Lung (tissue), 12 donors: ENCODE results near the gene NRBF2. TPM values are rescaled to one million over a fixed set of nuclear protein-coding genes. Genes with fewer than 3 reads are reported as not detected.

Source experiments
- ATAC-seq: fragments of 200-7000 bp; cut with Tn5 transposase; one replicate; pipeline ENCODE4 v1.9.1; 2020; ENCODE audit warnings: moderate number of reproducible peaks; ENCODE audit not compliant: insufficient read depth, low FRiP score
- DNase-seq, 3 donors: peaks; one replicate each; pipeline ENCODE4 v3.0.0-alpha.2; 2013 to 2017
- H3K27ac ChIP-seq, 2 donors: one replicate each; pipeline ENCODE4 v1.5.1; 2013; ENCODE audit warnings: mild to moderate bottlenecking in 2 of 2, moderate library complexity in 2 of 2, control low read depth in 1 of 2, inconsistent platforms in 1 of 2, low read depth in 1 of 2, low read length in 1 of 2
- H3K27me3 ChIP-seq, 3 donors: one replicate each; pipeline ENCODE4 v1.5.1; 2013; ENCODE audit warnings: low read length in 2 of 3; ENCODE audit not compliant: control insufficient read depth in 3 of 3, insufficient read depth in 3 of 3
- H3K36me3 ChIP-seq, 4 donors: one replicate each; pipeline ENCODE4 v1.5.1; 2013; ENCODE audit warnings: low read length in 4 of 4, mild to moderate bottlenecking in 1 of 4, moderate library complexity in 1 of 4; ENCODE audit not compliant: control insufficient read depth in 4 of 4, insufficient read depth in 4 of 4
- H3K4me1 ChIP-seq, 5 donors: one replicate each; pipeline ENCODE4 v1.5.1; 2013; ENCODE audit warnings: low read length in 5 of 5, mild to moderate bottlenecking in 2 of 5, moderate library complexity in 1 of 5; ENCODE audit not compliant: control insufficient read depth in 5 of 5, insufficient read depth in 5 of 5
- H3K4me3 ChIP-seq: one replicate; pipeline ENCODE4 v1.5.1; 2013; ENCODE audit warnings: mild to moderate bottlenecking, control low read depth, moderate library complexity
- H3K9ac ChIP-seq, 2 donors: one replicate each; pipeline ENCODE4 v1.5.1; 2013; ENCODE audit warnings: low read length in 2 of 2, control low read depth in 1 of 2; ENCODE audit not compliant: insufficient read depth in 1 of 2
- H3K9me3 ChIP-seq, 4 donors: one replicate each; pipeline ENCODE4 v1.5.1; 2013; ENCODE audit warnings: low read length in 3 of 4, mild to moderate bottlenecking in 1 of 4, moderate library complexity in 1 of 4; ENCODE audit not compliant: control insufficient read depth in 4 of 4, insufficient read depth in 3 of 4
- WGBS, 2 donors: extraction: QIAGEN DNeasy Blood & Tissue Kit; methylation state at CpG; one replicate each; pipeline ENCODE4 v1.1.7; 2013; 5-methylcytosine and 5-hydroxymethylcytosine counted together
- polyA plus RNA-seq, 2 donors: library from polyadenylated mRNA; stranded (reverse); fragments of 200-250 nt; gene quantifications; one replicate each; pipeline ENCODE4 v1.2.1, GENCODE V29; 2013
- total RNA-seq, 2 donors: library from RNA; depleted of rRNA in 1 of 2; stranded (reverse); fragments of >200 nt in 1 of 2; gene quantifications; one replicate each; pipeline ENCODE4 v1.2.1, GENCODE V29; 2014 to 2021
- TF ChIP-seq, protein P1 (sequence below): IDR thresholded peaks from 2 replicates; pipeline ENCODE4 v1.5.1; 2012; ENCODE audit warnings: mild to moderate bottlenecking; ENCODE audit errors: control extremely low read depth, extremely low read depth
- donor health status: control.
- donor health status: control.
- donor health status: Bipolar disorder and iron deficiency.
- donor health status: healthy.
- donor health status: DM: yes; HTN: yes; CAD: no.

NRBF2 gene
- total and polyA plus RNA-seq, 4 donors, result 11.2 to 25.1 (median 19.9) TPM

DNA sequence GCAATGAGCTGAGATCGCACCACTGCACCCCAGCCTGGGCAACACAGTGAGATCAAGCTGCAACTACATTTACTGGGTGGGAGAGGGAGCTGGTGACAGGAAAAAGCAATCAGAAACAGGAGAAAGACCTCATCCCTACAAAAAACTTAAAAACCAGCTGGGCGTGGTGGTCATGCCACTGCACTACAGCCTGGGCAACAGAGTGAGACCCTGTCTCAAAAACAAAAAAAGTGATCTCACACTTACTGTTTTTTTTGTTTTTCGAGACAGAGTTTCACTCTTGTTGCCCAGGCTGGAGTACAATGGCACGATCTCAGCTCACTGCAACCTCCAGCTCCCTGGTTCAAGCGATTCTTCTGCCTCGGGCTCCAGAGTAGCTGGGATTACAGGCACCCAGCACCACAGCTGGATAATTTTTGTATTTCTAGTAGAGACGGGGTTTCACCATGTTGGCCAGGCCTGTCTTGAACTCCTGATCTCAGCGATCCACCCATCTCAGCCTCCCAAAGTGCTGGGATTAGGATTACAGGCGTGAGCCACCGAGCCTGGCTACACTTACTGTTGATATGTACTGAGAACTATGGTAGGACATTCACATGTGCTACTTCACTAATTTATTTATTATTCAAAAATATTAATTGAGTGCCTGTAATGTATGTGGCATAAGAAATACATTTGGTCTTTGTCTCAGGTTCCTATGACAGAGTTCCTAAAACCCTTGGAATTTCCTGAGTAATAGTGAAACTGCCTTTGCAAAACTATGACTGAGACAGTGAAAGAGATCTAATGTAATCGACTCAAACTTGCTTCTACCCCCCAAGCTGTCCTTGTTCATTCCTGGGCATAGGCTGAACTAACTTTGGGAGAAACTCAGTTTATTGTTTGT, 27.7 kb upstream of the NRBF2 start:
- H3K9me3 ChIP-seq, result no peaks in the 10 kb centered on the region
- DNase-seq, result no peak
- ATAC-seq, result no peak
- H3K36me3 ChIP-seq, result no peaks in the 10 kb centered on the region
- WGBS, 2 donors, result 88 to 92% methylated on average over 11 of the region's 11 CpGs
- TF ChIP-seq, protein P1, sequence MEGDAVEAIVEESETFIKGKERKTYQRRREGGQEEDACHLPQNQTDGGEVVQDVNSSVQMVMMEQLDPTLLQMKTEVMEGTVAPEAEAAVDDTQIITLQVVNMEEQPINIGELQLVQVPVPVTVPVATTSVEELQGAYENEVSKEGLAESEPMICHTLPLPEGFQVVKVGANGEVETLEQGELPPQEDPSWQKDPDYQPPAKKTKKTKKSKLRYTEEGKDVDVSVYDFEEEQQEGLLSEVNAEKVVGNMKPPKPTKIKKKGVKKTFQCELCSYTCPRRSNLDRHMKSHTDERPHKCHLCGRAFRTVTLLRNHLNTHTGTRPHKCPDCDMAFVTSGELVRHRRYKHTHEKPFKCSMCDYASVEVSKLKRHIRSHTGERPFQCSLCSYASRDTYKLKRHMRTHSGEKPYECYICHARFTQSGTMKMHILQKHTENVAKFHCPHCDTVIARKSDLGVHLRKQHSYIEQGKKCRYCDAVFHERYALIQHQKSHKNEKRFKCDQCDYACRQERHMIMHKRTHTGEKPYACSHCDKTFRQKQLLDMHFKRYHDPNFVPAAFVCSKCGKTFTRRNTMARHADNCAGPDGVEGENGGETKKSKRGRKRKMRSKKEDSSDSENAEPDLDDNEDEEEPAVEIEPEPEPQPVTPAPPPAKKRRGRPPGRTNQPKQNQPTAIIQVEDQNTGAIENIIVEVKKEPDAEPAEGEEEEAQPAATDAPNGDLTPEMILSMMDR, result no peak
- H3K27ac ChIP-seq, result peak overlapping the region in 1 of 2 donors; percentile 40
- H3K4me1 ChIP-seq, result no peaks in the 10 kb centered on the region
- no peak overlapping the region for H3K4me3 ChIP-seq
- H3K27me3 ChIP-seq, result no peaks in the 10 kb centered on the region
- H3K9ac ChIP-seq, result no peak overlapping the region

DNA sequence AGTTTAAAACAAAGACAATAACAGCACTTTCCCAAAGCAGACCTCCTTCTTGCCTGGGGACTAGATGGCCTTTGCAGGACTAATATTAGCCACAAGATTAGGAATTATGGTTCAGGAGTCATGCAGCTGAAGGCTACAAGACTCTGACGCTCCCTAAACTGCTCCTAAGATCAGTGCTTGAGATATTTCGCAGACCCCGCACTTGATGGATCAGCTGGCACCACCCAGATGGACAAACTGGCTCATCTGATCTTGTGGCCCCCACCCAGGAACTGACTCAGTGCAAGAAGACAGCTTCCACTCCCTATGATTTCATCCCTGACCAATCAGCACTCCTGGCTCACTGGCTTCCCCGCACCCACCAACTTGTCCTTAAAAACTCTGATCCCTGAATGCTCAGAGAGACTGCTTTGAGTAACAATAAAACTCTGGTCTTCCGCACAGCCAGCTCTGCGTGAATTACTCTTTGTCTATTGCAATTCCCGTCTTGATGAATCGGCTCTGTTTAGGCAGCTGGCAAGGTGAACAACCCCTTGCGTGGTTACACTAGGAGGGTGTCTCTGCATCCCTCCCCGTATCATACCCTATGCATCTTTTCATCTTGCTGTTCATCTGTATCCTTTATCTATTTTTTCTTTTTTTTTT, 26.9 kb upstream of the NRBF2 start:
- TF ChIP-seq, protein P1, result no peak
- H3K4me1 ChIP-seq, result no peaks in the 10 kb centered on the region
- no peaks in the 10 kb centered on the region for H3K36me3 ChIP-seq
- H3K9me3 ChIP-seq, result no peaks in the 10 kb centered on the region
- H3K27me3 ChIP-seq, result no peaks in the 10 kb centered on the region
- peak overlapping the region in 1 of 2 donors; percentile 47 for H3K27ac ChIP-seq
- ATAC-seq (no peak), DNase-seq (no peak)
- H3K4me3 ChIP-seq, result no peak overlapping the region
- 71 to 81% methylated on average over 10 of the region's 10 CpGs for WGBS, 2 donors
- H3K9ac ChIP-seq, result no peak overlapping the region

DNA sequence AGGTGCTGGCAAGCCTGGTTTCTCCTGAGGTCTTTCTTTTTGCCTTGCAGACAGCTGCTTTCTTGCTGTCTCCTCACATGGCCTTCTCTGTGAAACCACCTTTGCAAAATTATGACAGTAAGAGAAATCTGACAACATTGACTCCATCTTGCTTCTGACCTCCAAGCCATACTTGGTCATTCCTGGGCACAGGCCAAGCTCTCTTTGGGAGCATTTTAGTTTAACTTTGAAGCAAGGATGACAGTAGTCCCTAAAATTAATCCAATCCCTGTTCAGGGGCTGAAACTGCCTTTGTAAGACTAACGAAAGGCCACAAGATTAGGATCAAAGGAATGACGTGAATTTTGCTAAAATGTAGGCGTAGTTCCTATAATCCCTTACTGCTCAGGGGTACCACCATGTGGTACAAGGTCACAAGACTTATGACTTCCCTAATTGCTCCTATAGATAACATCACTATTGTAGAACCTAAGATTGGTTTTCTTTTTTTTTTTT, 25.1 kb upstream of the NRBF2 start:
- WGBS, 2 donors, result 55 to 60% methylated on average over 3 of the region's 3 CpGs
- Histone ChIP-seq H3K27ac (no peak overlapping the region), H3K27me3 (no peaks in the 10 kb centered on the region), H3K4me1 (no peaks in the 10 kb centered on the region), H3K4me3 (no peak overlapping the region), H3K9me3 (no peaks in the 10 kb centered on the region), H3K36me3 (no peaks in the 10 kb centered on the region), H3K9ac (no peak overlapping the region)
- DNase-seq, result no peak
- TF ChIP-seq, protein P1, result no peak
- ATAC-seq, result no peak
